K562 (cell line): ENCODE data around the gene PGBD1. TPM values are rescaled to one million over a fixed set of nuclear protein-coding genes. Genes with fewer than 3 reads are reported as not detected.

Source experiments
- CBFA2T3 ChIP-seq: fragments of 450-650 bp; IDR thresholded peaks from 2 replicates; pipeline ENCODE4 v1.6.1; 2017
- MCM5 ChIP-seq: fragments of 450-650 bp; IDR thresholded peaks from 2 replicates; pipeline ENCODE4 v1.6.1; 2016; ENCODE audit warnings: low read depth
- OTX1 ChIP-seq: fragments of 450-650 bp; formaldehyde crosslinking; IDR thresholded peaks from 2 replicates; pipeline ENCODE4 v1.4.0; 2022; ENCODE audit warnings: mild to moderate bottlenecking
- PBX2 ChIP-seq, 2 experiments: IDR thresholded peaks in 1 of 2; conservative IDR thresholded peaks in 1 of 2; 2 replicates each; pipeline ENCODE4 v1.6.1; 2016; ENCODE audit warnings: low read depth in 2 of 2, mild to moderate bottlenecking in 1 of 2, missing compliant biosample characterization in 1 of 2, missing genetic modification characterization in 1 of 2, moderate library complexity in 1 of 2
- POLR3G ChIP-seq: IDR thresholded peaks from 2 replicates; pipeline ENCODE4 v1.6.1; 2011; ENCODE audit not compliant: insufficient read length, insufficient replicate concordance; ENCODE audit errors: extremely low read depth
- SAFB2 ChIP-seq: fragments of 200-400 bp; formaldehyde crosslinking; IDR thresholded peaks from 2 replicates; pipeline ENCODE4 v1.6.1; 2018; ENCODE audit warnings: borderline replicate concordance, low read length, low read depth, moderate library complexity; ENCODE audit not compliant: severe bottlenecking
- STAT5A ChIP-seq: IDR thresholded peaks from 2 replicates; pipeline ENCODE4 v1.6.1; 2012; ENCODE audit warnings: low read length, inconsistent platforms, borderline replicate concordance
- TSHZ1 ChIP-seq: fragments of 250-450 bp; sonication (Bioruptor Pico); IDR thresholded peaks from 2 replicates; pipeline ENCODE4 v1.4.0; 2020; ENCODE audit warnings: mild to moderate bottlenecking, moderate library complexity
- polyA plus RNA-seq, 8 experiments: library from polyadenylated mRNA; depleted of rRNA in 4 of 8; stranded (reverse) in 5 of 8; unstranded in 3 of 8; fragments of >200 nt; fragmentation: Nextera tagmentation in 2 of 8; fragmentation: Illumina TruSeq in 1 of 8; extraction: Ambion mirVana in 2 of 8; extraction: Trizol in 1 of 8; gene quantifications; 2 replicates each; pipeline versions ENCODE4 v1.2.1 to v1.2.3, GENCODE V29; 2011 to 2014; ENCODE audit warnings: inconsistent platforms in 1 of 8, missing spikeins in 1 of 8
- total RNA-seq, 7 experiments: library from RNA; depleted of rRNA in 6 of 7; stranded (reverse); fragments of >200 nt in 6 of 7; fragmentation: Illumina TruSeq in 2 of 7; extraction: Trizol in 2 of 7; gene quantifications; 2 replicates each; pipeline versions ENCODE4 v1.2.1 to v1.2.3, GENCODE V29; 2011 to 2021; ENCODE audit warnings: low replicate concordance in 1 of 7
- TF ChIP-seq, protein P1 (sequence below): fragments of 250-450 bp; sonication (Bioruptor Pico); IDR thresholded peaks from 2 replicates; pipeline ENCODE4 v1.8.0; 2022; ENCODE audit warnings: inconsistent platforms, mild to moderate bottlenecking, moderate library complexity, borderline replicate concordance
- TF ChIP-seq, protein P2 (sequence below): sonication (generic); formaldehyde crosslinking; IDR thresholded peaks from 2 replicates; pipeline ENCODE4 v1.8.1; 2023; ENCODE audit warnings: mild to moderate bottlenecking, missing genetic modification reagents
- TF ChIP-seq, protein P3 (sequence below), 2 experiments: fragments of 450-650 bp; IDR thresholded peaks; 2 replicates each; pipeline ENCODE4 v1.6.1; 2016
- TF ChIP-seq, protein P4 (sequence below): fragments of 450-650 bp; formaldehyde crosslinking; IDR thresholded peaks from 2 replicates; pipeline ENCODE4 v1.4.0; 2020; ENCODE audit warnings: mild to moderate bottlenecking, moderate library complexity

Gene PGBD1
- total and polyA plus RNA-seq, 9 of the 15 experiments (the other 6 are each of a cell fraction or from before 2014, with no cell fraction given): 3.3 to 9.0 (median 7.3) TPM

DNA sequence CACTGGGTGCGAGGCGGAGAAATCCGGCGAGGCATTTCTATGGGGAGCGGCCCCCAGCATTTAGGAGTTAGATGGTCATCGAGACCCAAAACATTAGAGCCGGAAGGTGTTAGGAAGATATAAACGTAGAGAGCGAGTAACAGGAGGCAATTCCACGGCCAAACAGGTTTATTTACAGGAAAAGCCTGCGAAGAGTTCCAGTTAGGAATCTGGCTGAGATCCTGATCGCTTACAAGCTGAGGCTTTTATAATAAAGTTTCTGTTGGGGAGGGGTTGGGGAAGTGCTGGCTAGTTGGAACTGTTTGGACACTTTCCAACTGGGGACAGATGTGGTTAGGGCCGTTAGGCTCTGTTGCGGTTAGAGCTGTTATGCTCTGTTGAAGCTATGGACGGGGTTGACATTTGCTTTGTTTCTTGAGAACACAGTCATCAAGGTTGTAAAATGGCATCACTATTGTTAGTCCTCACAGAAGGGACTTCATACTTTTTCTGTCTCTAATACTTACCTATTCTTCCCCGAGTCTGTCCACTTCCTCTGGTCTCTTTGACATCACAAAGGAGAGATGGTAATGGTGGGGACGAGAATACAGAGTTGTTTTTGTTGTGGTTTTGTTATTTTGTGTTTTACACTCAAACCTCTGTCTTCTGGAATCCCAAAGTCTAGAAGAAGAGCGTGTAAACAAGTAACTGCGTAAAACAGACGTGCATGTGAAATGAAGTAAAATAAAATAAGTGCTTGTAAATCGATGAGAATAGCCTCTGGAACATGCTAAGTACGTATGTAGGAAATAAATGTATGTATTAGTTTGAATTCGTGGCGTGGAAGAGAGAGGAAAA lies 55.1 kb downstream of the PGBD1 start (continued):
- TF ChIP-seq PBX2 (CRISPR knock-in tag; IDR thresholded peaks at IDR 0.05; ENCODE audit: low read depth) (no peak), PBX2 (tag; conservative IDR thresholded peaks at IDR 0.05; ENCODE audit: low read depth) (peak; percentile 70), MCM5 (no peak), TSHZ1 (0 out of 2 replicates have a peak, but pooled peaks have one; percentile 68), STAT5A (no peak; the same call in 1 of the 2 replicates), SAFB2 (no peak), POLR3G (no peak), OTX1 (CRISPR knock-in tag) (peak; percentile 98), CBFA2T3 (peak; percentile 76)
- TF ChIP-seq, protein P1, sequence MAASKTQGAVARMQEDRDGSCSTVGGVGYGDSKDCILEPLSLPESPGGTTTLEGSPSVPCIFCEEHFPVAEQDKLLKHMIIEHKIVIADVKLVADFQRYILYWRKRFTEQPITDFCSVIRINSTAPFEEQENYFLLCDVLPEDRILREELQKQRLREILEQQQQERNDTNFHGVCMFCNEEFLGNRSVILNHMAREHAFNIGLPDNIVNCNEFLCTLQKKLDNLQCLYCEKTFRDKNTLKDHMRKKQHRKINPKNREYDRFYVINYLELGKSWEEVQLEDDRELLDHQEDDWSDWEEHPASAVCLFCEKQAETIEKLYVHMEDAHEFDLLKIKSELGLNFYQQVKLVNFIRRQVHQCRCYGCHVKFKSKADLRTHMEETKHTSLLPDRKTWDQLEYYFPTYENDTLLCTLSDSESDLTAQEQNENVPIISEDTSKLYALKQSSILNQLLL (CRISPR knock-in tag): no peak
- TF ChIP-seq, protein P2, sequence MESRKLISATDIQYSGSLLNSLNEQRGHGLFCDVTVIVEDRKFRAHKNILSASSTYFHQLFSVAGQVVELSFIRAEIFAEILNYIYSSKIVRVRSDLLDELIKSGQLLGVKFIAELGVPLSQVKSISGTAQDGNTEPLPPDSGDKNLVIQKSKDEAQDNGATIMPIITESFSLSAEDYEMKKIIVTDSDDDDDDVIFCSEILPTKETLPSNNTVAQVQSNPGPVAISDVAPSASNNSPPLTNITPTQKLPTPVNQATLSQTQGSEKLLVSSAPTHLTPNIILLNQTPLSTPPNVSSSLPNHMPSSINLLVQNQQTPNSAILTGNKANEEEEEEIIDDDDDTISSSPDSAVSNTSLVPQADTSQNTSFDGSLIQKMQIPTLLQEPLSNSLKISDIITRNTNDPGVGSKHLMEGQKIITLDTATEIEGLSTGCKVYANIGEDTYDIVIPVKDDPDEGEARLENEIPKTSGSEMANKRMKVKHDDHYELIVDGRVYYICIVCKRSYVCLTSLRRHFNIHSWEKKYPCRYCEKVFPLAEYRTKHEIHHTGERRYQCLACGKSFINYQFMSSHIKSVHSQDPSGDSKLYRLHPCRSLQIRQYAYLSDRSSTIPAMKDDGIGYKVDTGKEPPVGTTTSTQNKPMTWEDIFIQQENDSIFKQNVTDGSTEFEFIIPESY (CRISPR knock-in tag): no peak
- TF ChIP-seq, protein P3, sequence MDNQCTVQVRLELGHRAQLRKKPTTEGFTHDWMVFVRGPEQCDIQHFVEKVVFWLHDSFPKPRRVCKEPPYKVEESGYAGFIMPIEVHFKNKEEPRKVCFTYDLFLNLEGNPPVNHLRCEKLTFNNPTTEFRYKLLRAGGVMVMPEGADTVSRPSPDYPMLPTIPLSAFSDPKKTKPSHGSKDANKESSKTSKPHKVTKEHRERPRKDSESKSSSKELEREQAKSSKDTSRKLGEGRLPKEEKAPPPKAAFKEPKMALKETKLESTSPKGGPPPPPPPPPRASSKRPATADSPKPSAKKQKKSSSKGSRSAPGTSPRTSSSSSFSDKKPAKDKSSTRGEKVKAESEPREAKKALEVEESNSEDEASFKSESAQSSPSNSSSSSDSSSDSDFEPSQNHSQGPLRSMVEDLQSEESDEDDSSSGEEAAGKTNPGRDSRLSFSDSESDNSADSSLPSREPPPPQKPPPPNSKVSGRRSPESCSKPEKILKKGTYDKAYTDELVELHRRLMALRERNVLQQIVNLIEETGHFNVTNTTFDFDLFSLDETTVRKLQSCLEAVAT (IDR thresholded peaks at IDR 0.05): peak; percentile 66 to 98; a peak in 3 of 4 replicates
- TF ChIP-seq, protein P4, sequence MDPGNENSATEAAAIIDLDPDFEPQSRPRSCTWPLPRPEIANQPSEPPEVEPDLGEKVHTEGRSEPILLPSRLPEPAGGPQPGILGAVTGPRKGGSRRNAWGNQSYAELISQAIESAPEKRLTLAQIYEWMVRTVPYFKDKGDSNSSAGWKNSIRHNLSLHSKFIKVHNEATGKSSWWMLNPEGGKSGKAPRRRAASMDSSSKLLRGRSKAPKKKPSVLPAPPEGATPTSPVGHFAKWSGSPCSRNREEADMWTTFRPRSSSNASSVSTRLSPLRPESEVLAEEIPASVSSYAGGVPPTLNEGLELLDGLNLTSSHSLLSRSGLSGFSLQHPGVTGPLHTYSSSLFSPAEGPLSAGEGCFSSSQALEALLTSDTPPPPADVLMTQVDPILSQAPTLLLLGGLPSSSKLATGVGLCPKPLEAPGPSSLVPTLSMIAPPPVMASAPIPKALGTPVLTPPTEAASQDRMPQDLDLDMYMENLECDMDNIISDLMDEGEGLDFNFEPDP (CRISPR knock-in tag): no peak; the same call in 1 of the 2 replicates
